Stimulated activated CD4-positive, alpha-beta T cell treated with anti-CD3 and anti-CD28 coated beads, Interleukin-12 subunit alpha, Interleukin-12 subunit beta, amount 100 ng/mL, for 48 hours (primary cell): ENCODE measurements around the gene STPG4.

Source experiments
- DNase-seq, 3 donors: peaks; one replicate each; pipeline ENCODE4 v3.0.0-alpha.2; 2020; ENCODE audit warnings: low read depth in 2 of 3, low spot score in 1 of 3

The STPG4 gene

DNA sequence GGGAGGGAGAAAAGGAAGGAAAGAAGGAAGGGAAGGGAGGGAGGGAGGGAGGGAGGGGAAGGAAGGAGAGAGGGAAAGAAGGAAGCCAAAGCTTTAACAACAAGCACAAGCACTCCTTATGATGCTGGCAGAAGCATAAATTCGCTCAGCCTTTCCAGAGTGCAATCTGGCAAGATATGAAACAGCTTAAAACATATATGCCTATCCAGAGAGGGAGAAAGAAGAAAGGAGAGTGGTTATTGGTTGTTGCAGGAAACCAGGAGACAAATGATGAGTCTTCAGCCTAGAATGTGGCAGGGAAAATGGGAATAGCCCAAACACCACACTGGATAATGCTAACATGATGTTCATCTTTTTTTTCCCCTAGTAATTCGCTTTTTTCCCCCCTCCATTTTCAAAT is 64.0 kb downstream of the STPG4 start:
- DNase-seq: no peak

DNA sequence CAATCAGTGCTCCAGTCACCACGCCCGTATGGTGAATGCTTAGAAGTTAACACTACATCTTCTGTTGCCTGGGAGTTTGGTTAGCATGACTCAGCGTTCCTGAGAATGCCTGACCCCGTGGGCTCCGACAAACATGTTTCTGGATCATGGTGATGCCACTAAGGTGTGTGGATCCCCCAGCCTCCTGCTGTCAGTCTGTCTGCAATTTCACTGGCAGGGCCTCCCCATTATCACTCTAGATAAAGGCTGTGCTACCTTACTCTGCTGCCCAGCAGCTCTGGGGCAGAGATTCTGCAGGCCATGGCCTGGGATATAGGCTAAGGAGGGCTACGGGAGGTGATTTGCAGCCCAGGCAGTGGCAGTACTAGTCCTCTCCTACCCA is 66.0 kb downstream of the STPG4 start:
- no peak for DNase-seq

DNA sequence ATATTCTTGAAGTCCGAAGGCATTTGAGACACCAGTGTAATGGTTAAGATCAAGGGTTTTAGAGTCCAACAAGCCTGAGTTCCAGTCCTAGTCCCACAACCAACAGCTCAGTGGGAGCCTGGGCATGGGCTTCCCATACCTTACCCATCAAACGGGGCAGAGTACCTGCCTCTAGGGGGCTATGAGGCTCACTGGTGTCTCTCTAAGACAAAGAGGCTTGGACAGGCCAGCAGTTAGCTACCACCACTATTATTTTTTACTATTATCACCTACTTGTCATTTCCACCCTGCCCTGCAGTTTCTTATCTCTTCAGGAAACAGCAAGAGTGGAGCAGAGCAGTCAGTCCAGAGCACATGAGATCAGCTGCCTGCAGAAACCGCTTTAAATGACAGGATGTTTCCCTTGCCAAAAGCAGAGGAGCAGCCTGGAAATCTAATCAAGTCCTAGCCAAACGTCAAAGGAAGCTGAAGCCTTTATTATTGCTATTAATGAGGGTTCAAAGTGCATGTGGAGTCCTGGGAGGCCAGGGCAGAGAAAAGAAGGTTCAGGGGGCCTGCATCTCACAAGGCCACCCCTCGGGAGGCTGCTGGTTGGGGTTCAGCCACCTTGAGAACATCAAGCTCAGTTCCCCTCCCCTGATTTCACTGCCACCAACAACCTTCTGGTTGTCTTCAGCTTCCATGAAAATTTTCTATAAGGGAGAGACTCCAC is 66.6 kb downstream of the STPG4 start:
- DNase-seq: no peak

DNA sequence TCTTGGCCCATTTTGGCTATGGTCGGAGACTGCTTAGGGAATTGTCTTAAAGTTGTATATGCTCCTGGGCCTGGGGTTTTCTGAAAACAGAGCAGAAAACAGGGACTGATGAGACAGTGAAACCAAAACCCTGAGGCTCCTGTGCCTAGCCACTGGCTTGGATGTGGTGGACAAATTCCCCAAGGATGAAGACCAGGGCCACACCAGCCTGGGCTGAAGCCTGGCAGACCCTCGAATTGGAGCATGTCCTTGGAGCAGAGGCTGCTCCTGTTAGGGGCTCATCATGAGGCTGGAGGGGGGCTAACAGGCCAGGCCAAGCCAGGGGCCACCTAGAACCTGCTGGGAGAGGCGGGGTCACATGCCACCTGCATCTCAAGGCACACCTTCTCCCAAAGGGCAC is 68.1 kb downstream of the STPG4 start:
- no peak for DNase-seq

DNA sequence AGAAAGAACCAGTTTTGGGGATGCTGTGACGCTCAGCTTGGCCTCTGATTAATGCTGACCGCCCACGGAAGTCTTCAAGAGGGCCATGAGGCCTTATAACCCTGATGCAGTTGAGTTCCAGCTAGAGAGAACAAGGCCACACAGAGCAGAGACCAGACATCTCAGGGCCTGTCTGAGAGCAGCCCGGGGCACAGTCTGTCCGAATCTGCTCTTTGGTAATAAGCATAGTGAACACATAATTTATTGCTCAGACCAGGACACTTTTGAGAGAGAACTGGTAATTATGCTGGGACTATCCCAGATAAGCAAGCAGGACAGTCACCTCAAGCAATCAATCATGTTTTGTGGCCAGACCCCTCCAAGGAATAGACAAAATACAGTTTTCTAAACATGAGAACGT is 68.5 kb downstream of the STPG4 start:
- no peak for DNase-seq

DNA sequence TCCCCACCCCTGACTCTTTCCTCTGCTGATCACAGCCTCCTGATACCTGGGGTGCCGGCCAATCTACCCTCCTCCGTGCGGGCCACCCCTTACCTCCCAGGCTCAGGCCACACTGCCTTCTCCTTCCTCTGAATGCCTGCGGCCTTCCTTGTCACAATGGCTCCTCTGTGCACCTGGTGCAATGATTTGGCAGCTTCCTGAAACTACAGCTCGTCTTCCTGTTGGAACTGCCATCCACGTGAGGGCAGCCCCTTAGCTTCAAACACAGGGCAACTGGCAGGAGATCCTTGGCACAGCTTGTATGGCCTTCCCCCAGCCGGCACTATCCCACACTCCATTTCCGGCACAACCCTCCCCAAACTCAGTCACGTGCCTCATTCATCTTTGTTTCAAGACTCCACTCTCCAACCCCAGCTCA is 69.0 kb downstream of the STPG4 start:
- no peak for DNase-seq

DNA sequence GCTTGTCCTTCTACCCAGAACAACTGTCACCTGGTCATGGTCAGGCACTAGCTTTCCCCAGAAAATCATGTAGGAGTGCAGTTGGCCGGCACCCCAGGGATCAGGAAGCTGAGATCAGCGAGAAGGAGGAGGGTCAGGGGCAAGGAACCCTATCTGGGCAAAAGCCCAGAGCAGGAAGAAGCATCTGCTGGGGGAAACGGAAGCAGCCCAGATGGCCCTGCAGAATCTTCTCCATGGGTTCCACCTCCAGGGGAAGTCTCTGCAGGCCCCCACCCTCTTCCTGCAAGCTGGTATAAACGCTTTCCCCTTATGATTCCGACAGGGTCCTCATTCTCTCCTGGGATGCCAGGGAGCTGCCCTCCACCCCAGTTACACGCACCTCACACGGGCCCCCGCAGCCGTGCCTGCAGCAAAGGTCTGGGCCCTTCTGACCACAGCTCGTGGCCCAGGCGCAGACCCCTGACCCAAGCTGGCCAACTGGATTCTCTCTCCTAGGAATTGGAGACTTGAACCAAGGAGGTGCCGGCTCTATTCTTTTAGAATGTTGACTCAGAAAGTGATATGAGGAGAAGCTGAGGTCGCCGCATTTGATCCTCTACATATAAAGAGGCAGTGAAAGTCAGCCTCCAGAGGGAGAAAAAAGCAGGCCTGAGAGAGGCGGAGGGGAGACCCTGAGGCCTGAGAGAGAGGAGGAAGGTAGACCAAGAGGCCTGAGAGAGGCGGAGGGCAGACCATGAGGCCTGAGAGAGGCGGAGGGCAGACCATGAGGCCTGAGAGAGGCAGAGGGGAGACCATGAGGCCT is 71.0 kb downstream of the STPG4 start:
- no peak for DNase-seq

DNA sequence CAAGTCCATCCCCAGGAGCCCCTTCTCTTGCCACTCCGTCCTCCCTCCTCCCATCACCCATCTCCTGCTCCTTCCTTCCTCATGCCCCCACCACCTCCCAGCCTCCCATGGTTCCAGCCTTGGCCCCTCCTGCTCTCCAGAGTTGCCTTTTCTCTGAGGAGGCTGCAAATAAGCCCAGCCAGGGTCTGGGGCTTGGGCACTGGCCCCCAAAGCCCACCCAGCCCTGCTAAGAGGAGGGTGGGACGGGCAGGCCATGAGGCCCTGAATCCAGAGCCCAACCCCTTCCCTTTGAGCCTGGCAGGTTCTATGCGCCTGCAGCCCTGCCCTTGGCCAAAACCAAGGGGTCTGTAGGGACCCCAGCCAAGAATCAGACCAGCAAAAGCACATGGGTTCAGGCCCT is 71.6 kb downstream of the STPG4 start:
- DNase-seq: no peak

DNA sequence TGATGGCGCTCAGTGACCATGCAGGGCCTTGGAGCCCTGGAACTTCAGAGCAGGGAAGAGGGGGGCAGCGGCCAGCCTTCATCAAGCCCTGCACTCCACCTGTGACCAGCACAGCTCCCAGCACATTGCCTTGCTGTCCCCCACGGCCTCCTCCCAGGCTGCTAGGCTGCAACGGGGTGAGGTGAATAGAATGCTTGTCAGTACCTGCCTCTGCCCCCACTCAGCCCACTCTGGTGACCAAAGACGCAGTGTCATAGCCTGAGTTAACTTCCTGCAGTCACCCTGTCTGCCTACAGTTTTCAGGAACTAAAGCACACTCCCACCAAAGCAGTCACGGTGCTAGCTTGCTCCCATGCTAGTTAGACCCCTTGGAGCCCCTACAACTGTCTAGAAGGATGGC is 72.1 kb downstream of the STPG4 start:
- no peak for DNase-seq

DNA sequence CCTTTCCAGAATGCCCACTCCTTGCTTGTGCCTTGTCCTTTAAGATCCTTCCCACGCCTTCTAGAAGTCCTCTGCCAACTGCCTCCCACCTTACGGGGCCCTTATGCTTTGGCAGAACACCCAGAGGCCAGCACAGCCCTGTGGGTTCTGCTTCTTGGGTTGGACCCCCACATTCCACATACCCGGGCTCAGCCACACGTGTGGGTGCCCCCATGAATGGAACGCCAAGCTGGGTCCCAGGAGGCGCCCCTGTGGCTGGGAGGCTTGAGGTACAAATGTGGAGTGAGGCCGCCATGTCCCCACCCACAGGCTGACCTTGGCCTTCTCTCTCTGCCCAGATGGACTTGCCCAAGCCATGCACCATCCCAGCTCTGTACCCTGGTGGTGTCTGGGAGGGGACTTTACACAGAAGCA is 74.2 kb downstream of the STPG4 start:
- no peak for DNase-seq

DNA sequence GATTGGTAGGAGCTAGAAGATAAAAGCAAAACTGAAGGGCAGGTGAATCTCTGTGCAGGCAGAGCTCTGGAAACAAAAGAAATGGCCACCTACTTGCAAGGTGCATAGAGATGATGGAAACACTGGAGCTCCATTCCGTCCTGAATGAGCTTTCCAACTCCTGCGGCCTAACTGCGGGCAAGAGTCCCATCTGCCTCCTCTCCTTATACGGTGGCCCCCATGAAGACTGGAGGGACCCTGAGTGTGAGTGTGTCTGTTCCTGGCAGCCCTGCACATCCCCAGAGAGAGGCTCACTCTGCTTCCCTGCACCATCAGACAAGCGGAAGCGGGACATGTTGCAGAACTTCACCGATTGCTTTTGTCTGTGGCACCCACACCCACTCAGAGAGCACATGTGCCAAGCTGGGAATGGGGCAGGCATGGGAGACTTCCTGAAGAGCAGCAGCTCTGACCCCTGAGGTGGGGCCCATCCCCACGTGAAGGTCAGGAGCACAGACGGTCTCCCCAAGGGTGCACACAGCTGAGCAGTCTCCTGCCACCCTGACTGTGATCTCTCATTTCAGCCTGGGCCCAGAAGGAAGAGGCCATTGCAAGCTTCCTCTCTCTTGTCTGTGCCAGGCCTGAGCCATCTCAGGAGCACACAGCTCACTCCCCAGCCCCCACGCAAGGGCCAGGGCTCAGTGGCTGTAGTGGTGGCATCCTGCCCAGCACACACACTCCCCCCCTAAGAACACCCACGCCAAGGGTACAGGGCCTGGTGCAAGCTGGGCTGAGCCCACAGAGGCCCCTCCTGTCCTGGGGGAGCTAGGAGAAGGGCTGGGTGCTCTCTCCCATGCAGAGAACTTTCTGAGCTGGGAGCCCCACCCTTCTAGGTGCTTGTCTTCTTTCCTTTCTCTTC is 75.3 kb downstream of the STPG4 start:
- DNase-seq: no peak

DNA sequence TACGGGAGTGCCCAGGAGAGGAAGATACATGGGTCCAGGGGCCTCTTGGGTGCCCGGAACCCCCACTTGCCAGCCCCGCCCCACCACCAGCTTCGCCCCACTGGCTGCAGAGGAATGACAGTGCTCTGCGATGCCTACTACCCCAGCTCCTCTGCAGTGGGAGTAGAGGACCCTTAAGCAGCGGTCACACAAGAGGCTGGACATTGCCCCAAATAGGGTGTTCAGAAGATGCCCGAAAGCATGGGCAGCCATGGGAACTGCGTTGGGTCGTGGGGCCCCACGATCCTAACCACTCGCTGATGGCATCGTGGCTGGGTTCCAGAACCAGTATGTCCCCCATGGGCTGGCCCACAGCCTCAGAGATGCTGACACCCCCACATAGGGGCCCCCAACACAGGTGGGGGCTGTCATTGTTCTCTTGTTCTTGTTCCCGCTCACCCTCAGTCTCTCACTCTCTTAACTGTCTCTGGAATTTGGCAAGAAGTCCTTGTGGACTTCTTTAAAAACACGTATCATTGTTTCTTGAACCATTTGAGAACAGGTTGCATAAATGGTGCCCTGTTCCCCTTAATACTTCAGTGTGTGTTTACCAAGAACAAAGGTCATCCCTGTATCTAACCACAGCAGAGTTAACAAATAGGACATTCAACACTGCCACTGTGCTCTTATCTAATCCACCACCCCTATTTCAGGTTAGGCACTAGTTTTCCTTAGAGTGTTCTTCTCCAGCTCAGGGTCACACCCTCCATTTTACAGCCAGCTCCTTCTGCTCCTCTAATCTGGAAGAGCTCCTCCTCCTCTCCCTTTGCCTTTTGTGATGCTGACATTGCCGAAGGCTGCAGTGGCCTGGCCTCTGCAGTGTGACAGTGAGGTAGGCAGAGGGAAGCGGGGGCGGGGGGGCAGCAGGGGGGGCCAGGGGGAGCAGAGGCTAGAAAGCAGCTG is 76.3 kb downstream of the STPG4 start:
- no peak for DNase-seq

DNA sequence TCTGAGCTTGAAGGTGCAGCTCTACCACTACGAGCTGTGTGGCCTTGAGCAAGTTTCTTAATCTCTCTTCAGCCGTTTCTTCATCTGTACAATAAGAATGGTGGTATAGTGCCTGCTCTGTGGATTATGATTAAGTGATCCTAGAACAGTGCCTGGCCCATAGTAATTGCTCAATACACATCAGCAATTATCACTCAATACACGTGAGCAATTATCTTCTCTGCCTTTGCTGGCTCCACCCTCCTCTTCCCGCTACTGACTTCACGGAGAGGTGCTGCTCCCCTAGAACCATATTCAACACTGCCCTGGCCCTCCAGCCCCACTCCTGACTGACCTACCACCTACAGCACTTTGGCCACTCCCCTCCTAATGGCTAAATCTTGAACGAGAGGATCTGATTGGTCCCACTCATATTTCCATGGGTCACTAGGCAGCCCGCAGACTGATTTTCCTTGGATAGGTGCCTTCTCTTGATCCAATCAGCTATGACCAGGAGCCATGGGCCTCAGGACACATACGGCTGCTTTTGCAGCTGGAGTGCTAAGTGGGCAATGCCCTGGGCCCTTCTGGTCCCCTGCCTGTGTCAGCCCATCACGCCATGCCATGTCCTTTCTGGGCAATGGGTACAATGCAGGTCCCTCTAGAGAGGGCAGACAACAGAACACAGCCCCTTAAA is 77.5 kb downstream of the STPG4 start:
- DNase-seq: no peak

DNA sequence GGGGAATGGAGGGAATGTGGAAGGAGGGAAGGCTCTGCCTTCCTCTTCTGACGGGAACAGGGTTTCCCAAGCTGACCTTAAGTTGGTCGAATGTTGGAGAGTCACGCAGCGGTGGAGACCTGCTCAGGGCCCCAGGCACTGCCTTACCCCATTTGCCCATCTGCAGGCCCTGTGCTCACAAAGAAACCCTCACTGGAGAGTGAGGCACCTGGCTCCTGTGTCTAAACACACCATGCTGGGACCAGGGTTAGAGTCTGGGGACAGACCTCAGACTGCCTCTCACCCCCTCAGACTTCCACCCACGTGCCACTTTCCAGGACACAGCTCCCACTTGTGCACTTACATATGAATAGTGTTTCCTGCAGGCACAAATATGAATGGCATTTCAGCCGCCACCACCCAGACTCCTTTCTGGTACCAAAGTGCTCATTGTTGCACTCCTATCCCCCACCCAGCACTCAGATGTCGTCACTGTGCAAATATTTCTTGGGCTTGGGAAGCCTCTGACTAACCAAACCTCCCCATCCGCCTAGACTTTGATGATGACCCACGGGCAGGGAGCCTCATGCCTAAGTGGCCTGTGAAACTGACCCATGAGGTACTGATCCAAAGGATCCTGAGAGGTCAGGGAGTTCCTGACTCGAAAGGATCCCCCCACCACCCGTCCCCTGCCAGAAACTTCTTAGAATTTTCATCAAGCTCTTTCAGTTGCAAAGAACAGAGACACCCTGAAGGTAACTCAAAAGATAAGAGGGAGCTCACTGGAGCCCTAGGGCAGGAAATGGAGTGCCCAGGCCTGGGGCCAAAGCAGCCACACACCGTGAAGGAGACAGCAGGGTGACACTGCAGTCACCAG is 78.3 kb downstream of the STPG4 start:
- no peak for DNase-seq

DNA sequence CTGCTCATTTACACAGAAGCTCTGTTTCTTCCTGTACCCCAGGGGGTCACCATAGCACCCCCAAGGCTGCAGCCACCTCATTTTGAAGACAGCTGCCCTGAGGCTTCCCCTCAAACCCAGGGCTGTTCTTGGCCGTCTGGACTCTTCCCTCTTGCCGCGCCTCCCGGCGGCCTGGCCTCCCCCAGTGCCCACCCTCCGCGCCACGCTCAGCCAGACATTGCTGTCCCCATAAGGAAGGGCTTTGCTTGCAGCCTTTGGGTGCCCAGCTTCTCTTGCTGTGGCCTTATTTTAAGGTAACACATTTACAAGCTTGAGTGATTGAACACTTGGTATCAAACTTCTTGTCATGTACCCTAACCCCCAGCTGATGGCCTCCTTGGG is 79.0 kb downstream of the STPG4 start:
- no peak for DNase-seq

DNA sequence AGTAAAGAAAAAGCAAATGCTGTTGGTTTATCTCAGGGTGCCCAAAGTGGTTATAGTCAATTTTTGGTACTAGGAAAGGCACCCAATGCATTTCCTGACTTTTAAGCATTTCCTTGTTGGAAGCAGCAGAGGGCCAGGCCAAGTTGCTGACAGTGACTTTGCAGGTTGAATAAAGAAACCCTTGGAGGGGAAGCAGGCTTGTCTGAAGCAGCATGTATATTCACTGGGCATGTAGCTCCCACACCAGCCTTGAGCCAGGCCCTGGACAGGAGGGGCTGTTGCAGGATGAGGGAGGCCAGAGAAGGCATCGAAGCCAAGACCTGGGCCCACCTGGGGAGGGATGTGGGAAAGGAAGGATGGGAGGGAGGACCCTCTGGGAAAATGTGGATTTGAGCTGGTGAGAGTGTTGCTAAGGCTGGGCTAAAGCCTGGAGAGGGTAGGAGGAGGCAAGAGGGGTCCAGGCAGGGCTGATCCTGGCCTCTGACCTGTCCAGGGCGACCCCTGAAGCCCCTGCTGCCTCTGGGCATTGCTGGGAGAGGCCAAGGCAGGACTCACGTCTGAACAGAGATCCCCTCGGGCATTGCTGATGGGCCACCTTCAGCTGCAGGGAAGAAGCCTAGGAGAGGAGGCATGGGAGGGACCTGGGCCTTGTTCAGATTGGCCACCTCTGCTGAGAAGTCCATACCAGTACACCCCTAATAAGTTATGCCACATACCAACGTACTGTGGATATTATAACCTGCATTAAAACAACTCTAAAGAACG is 79.6 kb downstream of the STPG4 start:
- DNase-seq: no peak

DNA sequence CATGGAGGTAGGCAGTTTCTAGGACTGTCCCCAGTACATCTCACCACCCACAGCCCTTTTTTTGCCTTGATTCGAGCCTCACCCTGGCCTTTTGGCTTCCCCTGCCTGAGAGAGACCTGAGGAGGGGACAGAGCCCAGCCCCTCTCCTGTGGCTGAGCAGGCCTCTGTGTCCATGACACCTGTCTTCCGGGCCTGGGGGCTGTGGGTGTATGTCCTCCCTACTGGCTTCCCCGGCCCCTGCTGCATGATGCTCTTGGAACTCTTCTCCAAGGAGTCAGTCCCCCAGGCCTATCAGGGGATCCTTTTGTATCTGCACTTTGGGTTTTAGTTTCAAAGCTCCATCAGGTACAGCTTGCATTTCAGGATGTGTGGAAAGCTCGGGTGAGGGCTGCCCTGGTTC is 80.4 kb downstream of the STPG4 start:
- no peak for DNase-seq

DNA sequence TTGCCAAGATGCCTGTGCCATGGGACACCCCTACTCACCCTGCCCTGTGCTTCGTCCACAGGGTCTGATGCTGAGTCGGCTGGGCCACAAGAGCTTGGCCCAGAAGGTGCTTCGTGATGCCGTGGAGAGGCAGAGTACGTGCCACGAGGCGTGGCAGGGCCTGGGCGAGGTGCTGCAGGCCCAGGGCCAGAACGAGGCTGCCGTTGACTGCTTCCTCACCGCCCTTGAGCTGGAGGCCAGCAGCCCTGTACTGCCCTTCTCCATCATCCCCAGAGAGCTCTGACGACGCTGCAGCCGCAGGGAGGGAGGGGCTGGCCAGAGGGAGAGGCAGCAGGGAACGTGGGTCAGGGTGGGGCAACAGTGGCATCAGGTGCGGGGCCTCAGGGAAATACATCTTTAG is 81.5 kb downstream of the STPG4 start:
- DNase-seq: no peak

DNA sequence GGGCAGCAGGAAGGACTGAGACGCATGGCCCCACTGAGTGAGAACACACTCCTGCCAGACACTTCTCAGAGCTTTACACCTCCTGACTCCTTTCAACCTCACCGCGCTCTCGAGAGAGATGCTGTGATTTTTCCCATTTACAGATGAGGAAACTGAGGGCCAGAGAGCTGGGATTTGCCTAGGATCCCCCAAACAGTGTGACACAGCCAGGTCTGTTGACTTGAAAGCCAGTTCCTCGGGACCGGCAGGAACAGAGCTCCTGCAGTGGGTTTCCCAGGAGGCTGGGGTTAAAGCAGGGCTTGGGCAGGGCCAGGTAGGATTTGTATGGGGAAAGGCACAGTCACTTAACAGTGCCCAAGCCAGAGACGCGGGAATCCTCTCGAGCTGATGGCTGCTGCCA is 81.9 kb downstream of the STPG4 start:
- no peak for DNase-seq
